ENCODE results near the gene PCBP3. TPM values are rescaled to one million over a fixed set of nuclear protein-coding genes. Genes with fewer than 3 reads are reported as not detected.

The PCBP3 gene
- total RNA-seq, 1 experiment from 2014 or later = not detected

GRCh38 chr21:45723049-45723958 lies 79.8 kb downstream of the PCBP3 start:
- Histone ChIP-seq H3K4me3 (ENCODE audit: low read depth in 2 of 2, low read length in 2 of 2) (no peak overlapping the region), H3K36me3 (ENCODE audit: control insufficient read depth, insufficient read depth, low read length) (no peaks in the 10 kb centered on the region), H3K9me3 (ENCODE audit: control insufficient read depth, insufficient read depth, low read depth, low read length) (no peaks in the 10 kb centered on the region), H3K27me3 (ENCODE audit: control insufficient read depth, insufficient read depth, low read length) (no peaks in the 10 kb centered on the region), H3K27ac (ENCODE audit: low read length) (no peak overlapping the region), H3K4me1 (ENCODE audit: control insufficient read depth, insufficient read depth, low read length) (no peaks in the 10 kb centered on the region)
- no peak for DNase-seq (ENCODE audit: low read depth, low spot score)
- in situ Hi-C loops (cut with HindIII; ENCODE audit: low pct_unique_long_range_greater_than_20kb, low sequenced_read_pairs) = no loop called here
- ATAC-seq = no peak
- ChIA-PET CTCF (no interaction called here), POLR2A (no interaction called here)
- BruUV-seq (replicated peaks) = no TSS peak
- intact Hi-C loops (cut with micrococcal nuclease; ENCODE audit: unreplicated experiment) = no loop called here
- no peak for TF ChIP-seq TCF7L2 (IDR thresholded peaks at IDR 0.05; ENCODE audit: low read depth, low read length)
- TF ChIP-seq, protein P1, sequence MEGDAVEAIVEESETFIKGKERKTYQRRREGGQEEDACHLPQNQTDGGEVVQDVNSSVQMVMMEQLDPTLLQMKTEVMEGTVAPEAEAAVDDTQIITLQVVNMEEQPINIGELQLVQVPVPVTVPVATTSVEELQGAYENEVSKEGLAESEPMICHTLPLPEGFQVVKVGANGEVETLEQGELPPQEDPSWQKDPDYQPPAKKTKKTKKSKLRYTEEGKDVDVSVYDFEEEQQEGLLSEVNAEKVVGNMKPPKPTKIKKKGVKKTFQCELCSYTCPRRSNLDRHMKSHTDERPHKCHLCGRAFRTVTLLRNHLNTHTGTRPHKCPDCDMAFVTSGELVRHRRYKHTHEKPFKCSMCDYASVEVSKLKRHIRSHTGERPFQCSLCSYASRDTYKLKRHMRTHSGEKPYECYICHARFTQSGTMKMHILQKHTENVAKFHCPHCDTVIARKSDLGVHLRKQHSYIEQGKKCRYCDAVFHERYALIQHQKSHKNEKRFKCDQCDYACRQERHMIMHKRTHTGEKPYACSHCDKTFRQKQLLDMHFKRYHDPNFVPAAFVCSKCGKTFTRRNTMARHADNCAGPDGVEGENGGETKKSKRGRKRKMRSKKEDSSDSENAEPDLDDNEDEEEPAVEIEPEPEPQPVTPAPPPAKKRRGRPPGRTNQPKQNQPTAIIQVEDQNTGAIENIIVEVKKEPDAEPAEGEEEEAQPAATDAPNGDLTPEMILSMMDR (IDR thresholded peaks at IDR 0.05) = no peak
- no peak for TF ChIP-seq REST (IDR thresholded peaks at IDR 0.05; ENCODE audit: insufficient read depth in 1 of 2, low read depth in 2 of 2, low read length in 1 of 2)
- no peak for TF ChIP-seq SIN3A (IDR thresholded peaks at IDR 0.05; ENCODE audit: borderline replicate concordance, insufficient read depth, low read depth, low read length)
- TF ChIP-seq POLR2AphosphoS5 (IDR thresholded peaks at IDR 0.05; ENCODE audit: low read depth, low read length) = no peak

DNA sequence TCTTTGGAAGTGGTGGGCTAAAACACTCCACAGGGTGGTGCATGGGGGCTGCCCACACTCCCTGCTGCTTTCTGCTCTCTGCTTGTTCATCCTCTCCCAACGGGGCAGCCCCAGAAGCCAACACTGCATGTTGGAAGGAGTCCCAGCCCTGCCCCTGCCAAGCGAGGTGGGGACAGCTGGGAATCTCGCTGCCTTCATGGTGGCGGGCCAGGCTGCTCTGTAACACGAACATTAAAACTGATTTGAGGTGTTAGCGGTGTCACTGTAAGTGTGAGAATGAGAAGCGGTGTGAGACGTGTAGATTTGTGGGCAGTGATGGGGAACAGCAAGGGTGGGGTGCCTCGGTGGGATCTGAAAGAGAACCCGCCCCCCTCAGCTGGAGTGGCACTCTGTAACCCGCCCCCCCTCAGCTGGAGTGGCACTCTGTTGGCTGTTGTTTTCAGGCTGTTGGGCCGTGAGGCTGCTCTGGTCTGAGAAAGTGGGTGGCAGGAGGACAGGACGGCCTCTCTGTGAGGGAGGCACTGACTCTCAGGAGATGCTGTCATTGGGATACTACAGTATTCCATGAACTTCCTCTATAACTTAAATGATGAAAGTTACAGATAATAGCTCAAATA lies 80.9 kb downstream of the PCBP3 start:
- POLR2A ChIA-PET = no interaction called here
- Histone ChIP-seq H3K36me3 (ENCODE audit: control insufficient read depth, insufficient read depth, low read length) (no peaks in the 10 kb centered on the region), H3K9me3 (ENCODE audit: control insufficient read depth, insufficient read depth, low read depth, low read length) (no peaks in the 10 kb centered on the region), H3K27me3 (ENCODE audit: control insufficient read depth, insufficient read depth, low read length) (no peaks in the 10 kb centered on the region; the same call in 1 of the 2 replicates), H3K27ac (ENCODE audit: low read length) (no peak overlapping the region), H3K4me3 (ENCODE audit: low read depth in 2 of 2, low read length in 2 of 2) (no peak overlapping the region), H3K4me1 (ENCODE audit: control insufficient read depth, insufficient read depth, low read length) (no peaks in the 10 kb centered on the region)
- DNase-seq (ENCODE audit: low read depth, low spot score) (no peak), ATAC-seq (no peak)
- no TSS peak for BruUV-seq (replicated peaks)
- in situ Hi-C loops (cut with HindIII; ENCODE audit: low pct_unique_long_range_greater_than_20kb, low sequenced_read_pairs) = no loop called here
- no peak for TF ChIP-seq REST (IDR thresholded peaks at IDR 0.05; ENCODE audit: insufficient read depth in 1 of 2, low read depth in 2 of 2, low read length in 1 of 2)
- no peak for TF ChIP-seq SIN3A (IDR thresholded peaks at IDR 0.05; ENCODE audit: borderline replicate concordance, insufficient read depth, low read depth, low read length)
- TF ChIP-seq POLR2AphosphoS5 (IDR thresholded peaks at IDR 0.05; ENCODE audit: low read depth, low read length) = no peak
- TF ChIP-seq, protein P1 (IDR thresholded peaks at IDR 0.05) = no peak
- TF ChIP-seq TCF7L2 (IDR thresholded peaks at IDR 0.05; ENCODE audit: low read depth, low read length) = no peak
- intact Hi-C loops (cut with micrococcal nuclease; ENCODE audit: unreplicated experiment) = no loop called here
- CTCF ChIA-PET = no interaction called here

Measured in Panc1 (cell line).